Epithelial cell of umbilical artery (primary cell): ENCODE results near the gene DENND2C. TPM values are rescaled to one million over a fixed set of nuclear protein-coding genes. Genes with fewer than 3 reads are reported as not detected.

Experiments used
- total RNA-seq: library from RNA; depleted of rRNA; stranded (reverse); fragments of >200 nt; gene quantifications from 2 replicates; pipeline ENCODE4 v1.2.3, GENCODE V29; 2014

Gene DENND2C
- total RNA-seq: 0.15 and 0.65 TPM in 2 replicates

GRCh38 chr1:114669562-114670082 is at the start of gene DENND2C:
TSS of gene DENND2C (minus strand) at chr1:114670049. CDS start at chr1:114625984, 44,065 bp downstream.

GRCh38 chr1:114716304-114717170 is 46.7 kb upstream of the DENND2C start, which contains the start of gene NRAS:
TSS of gene NRAS (minus strand) at chr1:114716771. CDS start at chr1:114716160, 611 bp downstream.

GRCh38 chr1:114695430-114696058 is 25.7 kb upstream of the DENND2C start, which contains the start of gene AMPD1:
TSS of gene AMPD1 (minus strand) at chr1:114695546. CDS start at chr1:114695471, 75 bp downstream.

GRCh38 chr1:114581335-114582287 is 88.2 kb downstream of the DENND2C start, which contains the start of gene BCAS2:
TSS of gene BCAS2 (minus strand) at chr1:114581615. CDS start at chr1:114581591, 24 bp downstream.

Other genes with a start within 250 kb of the DENND2C start
- 17.5 and 31.6 TPM in 2 replicates for gene TRIM33, start 158.8 kb downstream of the DENND2C start, total RNA-seq
- gene BCAS2, start 88.4 kb downstream of the DENND2C start, total RNA-seq: 56.2 and 70.8 TPM in 2 replicates
- gene AMPD1, start 25.5 kb upstream of the DENND2C start, total RNA-seq: not detected in 2 replicates
- 87.4 and 121 TPM in 2 replicates for gene NRAS, start 46.7 kb upstream of the DENND2C start, total RNA-seq
- 571 and 760 TPM in 2 replicates for gene CSDE1, start 87.9 kb upstream of the DENND2C start, total RNA-seq
- gene SIKE1, start 110.6 kb upstream of the DENND2C start, total RNA-seq: 39.2 and 44.5 TPM in 2 replicates
- gene SYCP1, start 184.8 kb upstream of the DENND2C start, total RNA-seq: not detected in 2 replicates